Fibroblast of skin of back (primary cell): ENCODE data around the gene ALK.
"Not testable (repeated sequence)": the region's sequence is repeated elsewhere in the genome, so short reads cannot be mapped to it uniquely, and the experiment has no call there.

Source experiments
- DNase-seq: peaks from one replicate; pipeline ENCODE4 v3.0.0-alpha.2; 2013

Gene ALK

DNA sequence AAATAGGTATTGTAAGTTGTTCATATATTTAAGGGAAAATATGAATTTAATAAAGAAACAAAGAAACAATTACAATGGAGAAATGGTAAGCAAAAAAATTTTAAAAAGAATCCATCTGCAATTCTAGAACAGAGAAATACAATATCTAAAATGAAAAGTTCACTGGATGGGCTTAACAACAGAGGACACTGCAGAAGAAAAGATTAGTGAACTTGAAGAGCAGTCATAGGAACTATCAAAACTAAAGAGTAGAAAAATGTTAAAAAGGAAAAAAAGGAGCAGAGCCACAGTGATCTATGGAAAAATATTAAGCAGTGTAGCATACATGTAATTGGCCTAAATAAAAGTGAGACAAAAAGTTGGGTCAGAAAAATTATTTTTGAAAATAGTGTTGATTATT lies 83.5 kb downstream of the ALK start:
- no peak for DNase-seq

DNA sequence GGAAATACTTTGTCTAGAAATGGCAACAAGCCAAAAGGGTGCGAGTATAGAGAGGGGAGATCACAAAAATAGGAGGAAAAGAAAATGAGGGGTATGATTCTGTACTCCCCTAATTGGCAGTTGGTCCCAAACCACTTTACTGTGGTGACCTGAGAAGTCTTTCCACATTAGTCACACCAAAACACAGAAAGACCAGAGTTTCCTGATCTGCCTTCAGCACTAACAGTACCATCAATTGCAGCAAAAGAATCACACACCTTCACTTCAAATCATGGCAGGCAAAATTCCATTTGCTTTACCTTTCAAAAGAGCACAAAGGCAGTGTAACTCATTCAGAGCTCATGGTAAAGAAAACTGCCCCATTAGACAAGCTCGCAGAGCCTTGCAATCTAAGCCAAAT lies 86.8 kb downstream of the ALK start:
- peak; percentile 46 for DNase-seq

- no peak for DNase-seq
Measured at GRCh38 chr2:29834036-29834540, 87.3 kb downstream of the ALK start.

- DNase-seq, result no peak
Measured at GRCh38 chr2:29831560-29831959, 89.8 kb downstream of the ALK start.

- no peak for DNase-seq
Measured at GRCh38 chr2:29829841-29830240, 91.5 kb downstream of the ALK start.

DNA sequence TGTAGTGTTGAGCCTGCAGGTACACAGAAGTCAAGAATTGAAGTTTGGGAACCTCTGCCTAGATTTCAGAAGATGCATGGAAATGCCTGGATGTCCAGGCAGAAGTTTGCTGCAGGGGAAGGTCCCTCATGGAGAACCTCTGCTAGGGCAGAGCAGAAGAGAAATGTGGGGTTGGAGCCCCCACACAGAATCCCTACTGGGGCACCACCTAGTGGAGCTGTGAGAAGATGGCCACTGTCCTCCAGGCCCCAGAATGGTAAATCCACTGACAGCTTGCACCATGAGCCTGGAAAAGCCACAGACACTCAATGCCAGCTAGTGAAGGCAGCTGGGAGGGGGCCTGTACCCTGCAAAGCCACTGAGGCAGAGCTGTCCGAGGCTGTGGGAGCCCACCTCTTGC lies 97.2 kb downstream of the ALK start:
- DNase-seq, result not testable (repeated sequence)

GRCh38 chr2:29821591-29821990 lies 99.8 kb downstream of the ALK start:
- no peak for DNase-seq

DNA sequence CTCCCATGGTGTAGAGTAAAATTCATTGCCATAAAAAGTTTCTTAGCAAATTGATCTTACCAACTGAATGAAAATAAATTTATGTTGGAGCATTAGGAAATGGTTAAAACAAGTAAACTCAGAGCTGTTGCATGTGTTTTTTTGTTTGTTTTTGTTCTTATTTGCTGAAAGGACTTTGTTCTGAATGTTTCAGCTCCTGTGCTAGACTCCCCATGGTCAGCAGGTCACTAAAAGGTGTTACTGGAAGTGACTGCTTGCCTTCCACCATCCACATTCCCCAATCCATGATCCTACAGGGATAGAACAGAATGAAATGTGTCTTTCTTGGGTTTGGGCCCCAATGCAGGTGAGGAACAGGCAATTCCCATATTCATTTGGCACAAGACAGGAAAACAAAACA lies 101.8 kb downstream of the ALK start:
- DNase-seq, result no peak

DNA sequence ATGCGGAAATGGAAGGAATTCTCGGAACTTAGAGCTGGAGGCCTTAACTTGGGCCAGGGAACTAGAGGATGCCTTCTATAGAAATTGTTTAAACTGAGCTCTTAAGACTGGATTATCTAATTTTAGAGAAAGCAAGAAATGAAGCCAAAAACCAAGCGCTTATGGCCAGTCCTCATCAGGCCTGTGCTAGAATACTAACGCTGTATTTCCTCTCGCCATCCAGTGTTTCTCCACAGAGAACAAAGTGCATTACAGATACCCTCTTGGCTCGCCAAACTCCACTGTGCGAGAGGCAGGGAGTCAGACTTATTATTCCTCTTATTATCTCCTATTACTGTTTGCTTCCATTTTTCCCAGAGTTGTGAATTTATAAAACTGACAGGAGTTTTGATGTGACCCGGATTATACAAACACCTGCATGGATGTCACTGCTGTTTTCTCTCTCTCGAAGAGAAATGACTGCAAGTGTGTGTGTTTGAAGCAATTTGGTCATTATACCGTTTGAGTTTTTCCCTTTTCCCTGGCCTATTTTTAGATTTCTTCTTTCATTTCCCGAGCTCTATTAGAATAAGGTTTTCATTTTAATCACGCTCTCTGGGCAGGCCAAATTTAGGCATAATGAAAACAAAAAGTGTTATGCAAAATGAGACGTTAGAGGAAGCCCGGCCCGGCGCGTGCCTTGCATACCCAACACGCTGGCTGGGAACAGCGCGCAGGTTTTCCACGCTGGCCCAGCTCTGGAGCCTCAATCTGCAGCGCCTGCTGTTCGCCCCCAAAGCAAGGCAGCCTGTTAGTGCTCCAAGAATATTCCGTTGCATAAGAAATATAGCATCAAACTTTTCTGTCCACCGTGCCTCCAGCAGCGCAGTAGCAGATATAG lies 103.3 kb downstream of the ALK start:
- DNase-seq, result no peak

GRCh38 chr2:29817299-29817698 lies 104.1 kb downstream of the ALK start:
- DNase-seq, result no peak

DNA sequence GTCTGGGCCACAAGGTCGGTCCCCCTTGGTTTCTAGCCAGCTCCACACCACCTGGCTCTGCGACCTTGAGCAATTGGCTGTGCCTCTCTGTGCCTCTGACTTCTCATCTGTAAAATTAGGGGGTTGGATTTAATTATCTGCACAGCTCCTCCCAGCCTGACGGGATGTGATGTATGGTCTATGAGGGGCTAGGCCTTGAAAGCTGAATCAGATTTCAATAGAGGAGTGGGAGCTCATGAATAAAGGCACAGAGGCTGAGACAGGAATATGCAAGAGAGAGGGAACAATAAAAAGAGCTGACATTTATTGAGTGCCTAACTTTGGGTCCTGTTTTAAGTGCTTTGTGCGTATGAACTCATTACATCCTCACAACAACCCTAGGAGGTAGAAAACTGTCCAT lies 104.7 kb downstream of the ALK start:
- DNase-seq, result no peak

GRCh38 chr2:29811378-29811777 lies 110.0 kb downstream of the ALK start:
- DNase-seq, result no peak

- peak; percentile 7 for DNase-seq
Measured at GRCh38 chr2:29810956-29811355, 110.4 kb downstream of the ALK start.

DNA sequence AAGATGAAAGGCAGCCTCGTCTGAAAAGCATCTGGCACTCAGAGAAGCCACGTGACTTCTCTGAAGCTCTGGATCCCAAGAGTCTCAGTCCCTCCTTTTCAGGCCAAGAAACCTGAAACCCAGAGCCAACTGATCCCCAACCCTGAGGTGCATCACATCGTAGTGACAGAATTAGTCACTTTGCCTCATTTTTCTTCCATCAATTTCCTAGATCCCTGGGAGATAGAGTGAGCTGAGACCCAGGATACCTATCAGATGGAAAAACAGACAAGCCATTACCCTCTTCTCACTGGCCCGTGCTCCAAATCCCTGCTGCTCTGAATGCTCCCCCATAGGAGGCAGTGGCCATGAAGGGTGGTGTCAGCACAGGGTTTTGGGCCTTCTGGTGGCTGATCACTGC lies 113.1 kb downstream of the ALK start:
- no peak for DNase-seq

- no peak for DNase-seq
Measured at GRCh38 chr2:29807082-29807481, 114.3 kb downstream of the ALK start.

- no peak for DNase-seq
Measured at GRCh38 chr2:29806461-29806860, 114.9 kb downstream of the ALK start.

- no peak for DNase-seq
Measured at GRCh38 chr2:29804671-29805070, 116.7 kb downstream of the ALK start.

- no peak for DNase-seq
Measured at GRCh38 chr2:29803537-29803936, 117.8 kb downstream of the ALK start.

DNA sequence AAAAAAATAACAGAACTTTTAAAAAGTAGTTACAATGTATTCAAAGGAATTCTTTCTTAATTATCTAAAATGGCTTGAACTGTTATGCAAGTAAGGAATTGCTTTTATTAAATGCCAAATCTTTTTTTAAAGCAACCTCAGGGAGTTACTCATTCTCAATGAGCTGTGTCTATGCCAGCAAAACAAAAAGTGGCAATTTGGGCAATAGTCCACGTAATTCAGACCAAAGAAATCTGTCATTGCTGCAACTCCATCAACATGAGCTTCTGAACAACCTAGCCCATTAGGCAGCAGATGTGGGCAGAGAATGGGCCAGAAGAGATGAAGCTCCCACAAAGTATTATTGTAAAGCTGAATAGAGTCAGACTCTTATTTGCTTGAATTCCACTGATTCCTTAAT lies 118.4 kb downstream of the ALK start:
- DNase-seq, result no peak

DNA sequence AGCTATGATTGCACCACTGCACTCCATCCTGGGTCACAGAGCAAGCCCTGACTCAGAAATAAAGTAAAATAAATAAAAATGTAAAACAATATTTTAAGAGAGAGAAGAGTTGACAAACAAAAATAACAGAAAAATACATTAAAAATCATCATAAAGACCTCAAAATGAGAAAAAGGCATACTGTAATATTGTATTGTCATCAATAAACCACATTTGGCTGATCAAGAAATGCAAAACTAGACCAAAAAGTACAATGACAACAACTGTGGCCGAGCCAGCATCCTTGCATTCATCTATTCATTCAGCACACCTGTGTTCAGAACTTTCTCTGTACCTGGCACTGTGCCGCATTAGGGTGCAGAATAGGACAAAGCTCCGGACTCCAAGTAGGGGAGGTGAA lies 121.8 kb downstream of the ALK start:
- DNase-seq, result no peak

DNA sequence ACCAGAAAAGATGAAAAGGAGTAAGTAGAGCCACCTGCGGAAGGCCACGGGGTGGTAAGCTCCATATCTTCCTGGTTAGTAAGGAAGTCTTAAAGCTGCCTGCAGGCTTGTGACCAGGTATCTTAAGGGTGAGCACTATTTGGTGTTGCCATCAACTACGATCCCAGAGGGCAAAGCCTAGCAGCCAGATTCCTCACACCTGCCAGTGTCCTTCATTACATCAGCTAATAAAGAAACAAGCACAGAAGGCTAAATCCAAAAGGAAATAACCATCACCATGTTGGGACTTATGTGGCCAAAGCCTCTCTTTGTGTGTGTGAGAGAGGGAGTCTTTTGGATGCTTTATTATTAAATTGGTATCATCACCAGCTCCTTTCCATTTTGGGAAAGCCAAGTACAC lies 123.5 kb downstream of the ALK start:
- DNase-seq, result no peak

GRCh38 chr2:29796446-29796845 lies 124.9 kb downstream of the ALK start:
- no peak for DNase-seq

- DNase-seq, result no peak
Measured at GRCh38 chr2:29789911-29790485, 131.4 kb downstream of the ALK start.
